OCI-M2 (cell line): ENCODE results near the gene PVR.
"Not testable (repeated sequence)": the region's sequence is repeated elsewhere in the genome, so short reads cannot be mapped to it uniquely, and the experiment has no call there.

Experiments
- DNase-seq: peaks from one replicate; lab custom pipeline; 2025; ENCODE audit not compliant: unreplicated experiment; lab: John Stamatoyannopoulos, UW

Gene PVR, protein sequence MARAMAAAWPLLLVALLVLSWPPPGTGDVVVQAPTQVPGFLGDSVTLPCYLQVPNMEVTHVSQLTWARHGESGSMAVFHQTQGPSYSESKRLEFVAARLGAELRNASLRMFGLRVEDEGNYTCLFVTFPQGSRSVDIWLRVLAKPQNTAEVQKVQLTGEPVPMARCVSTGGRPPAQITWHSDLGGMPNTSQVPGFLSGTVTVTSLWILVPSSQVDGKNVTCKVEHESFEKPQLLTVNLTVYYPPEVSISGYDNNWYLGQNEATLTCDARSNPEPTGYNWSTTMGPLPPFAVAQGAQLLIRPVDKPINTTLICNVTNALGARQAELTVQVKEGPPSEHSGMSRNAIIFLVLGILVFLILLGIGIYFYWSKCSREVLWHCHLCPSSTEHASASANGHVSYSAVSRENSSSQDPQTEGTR

GRCh38 chr19:44643605-44644401 is at the start of gene PVR:
TSS of gene PVR (plus strand) at chr19:44643910. CDS start at chr19:44644097, 187 bp downstream.
- no peak for DNase-seq

DNA sequence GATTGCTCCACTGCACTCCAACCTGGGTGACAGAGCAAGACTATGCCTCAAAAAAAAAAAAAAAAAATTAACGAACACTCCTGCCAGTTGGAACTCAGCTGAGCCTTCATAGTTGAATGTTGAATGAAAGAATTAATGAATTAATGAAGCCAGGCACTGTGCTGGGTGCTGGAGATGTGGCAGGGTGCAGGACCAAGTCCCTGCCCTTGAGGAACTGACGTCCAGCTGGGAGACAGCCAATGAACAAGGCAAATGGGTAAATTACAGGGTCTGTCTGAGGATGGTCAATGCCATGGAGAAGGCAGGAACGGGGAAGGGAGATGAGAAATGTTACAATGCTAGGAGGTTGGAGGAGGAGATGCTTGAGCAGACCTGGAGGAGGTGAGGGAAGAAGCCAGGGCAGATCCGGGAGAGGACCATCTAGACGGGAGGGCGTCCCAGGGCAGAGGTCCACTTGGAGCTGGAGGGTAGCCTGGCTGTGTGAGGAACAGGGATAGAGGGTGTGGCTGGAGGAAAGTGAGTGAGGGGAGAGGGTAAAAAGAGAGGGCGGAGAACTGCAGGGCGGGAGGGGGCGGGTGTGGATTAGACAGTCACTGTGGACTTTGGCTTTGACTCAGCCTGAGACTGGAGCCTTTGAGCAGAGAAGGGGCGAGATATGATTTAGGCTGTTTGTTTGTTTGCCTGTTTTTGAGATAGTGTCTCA is 47.1 kb upstream of the PVR start:
- no peak for DNase-seq

- no peak for DNase-seq
Measured at GRCh38 chr19:44597131-44597491, 46.6 kb upstream of the PVR start.

- no peak for DNase-seq
Measured at GRCh38 chr19:44598355-44598754, 45.4 kb upstream of the PVR start.

DNA sequence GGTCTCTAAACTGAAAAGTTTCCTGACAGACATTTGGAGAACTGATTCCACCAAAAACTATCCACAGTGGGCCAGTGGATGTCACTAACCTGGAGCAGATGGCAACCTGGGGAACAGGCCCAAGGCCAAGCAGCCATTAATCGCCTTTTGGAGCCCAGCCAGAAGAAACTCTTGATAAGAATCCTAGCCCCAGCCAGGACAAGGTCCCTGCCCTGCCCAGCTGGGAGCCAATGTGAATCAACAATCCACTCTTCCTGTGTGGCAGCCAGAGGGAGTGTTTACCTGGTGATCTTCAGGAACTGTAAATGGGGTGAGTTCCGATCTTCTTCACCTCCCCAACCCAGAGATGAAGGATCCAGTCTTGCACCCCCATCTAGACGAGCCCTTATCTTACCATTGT is 44.8 kb upstream of the PVR start:
- no peak for DNase-seq

GRCh38 chr19:44600466-44600865 is 43.2 kb upstream of the PVR start:
- DNase-seq, result no peak

DNA sequence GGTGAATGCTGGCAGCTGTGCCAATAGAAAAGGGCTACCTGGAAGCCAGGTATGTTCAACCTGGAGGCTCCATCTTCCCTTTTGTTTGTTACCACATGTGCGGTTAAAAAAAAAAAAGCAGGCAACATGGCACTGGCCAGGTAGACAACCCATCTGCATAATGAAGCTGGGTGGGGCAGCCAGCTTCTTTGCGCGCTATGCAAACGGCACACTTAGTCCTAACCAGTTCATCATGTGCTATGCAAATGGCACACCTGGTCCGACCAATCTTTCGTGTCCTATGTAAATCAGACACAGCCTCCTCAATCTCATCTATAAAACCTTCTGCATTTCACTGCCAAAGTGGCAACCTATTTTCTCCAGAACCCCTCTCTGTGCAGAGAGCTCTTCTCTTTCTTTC is 41.6 kb upstream of the PVR start:
- no peak for DNase-seq

DNA sequence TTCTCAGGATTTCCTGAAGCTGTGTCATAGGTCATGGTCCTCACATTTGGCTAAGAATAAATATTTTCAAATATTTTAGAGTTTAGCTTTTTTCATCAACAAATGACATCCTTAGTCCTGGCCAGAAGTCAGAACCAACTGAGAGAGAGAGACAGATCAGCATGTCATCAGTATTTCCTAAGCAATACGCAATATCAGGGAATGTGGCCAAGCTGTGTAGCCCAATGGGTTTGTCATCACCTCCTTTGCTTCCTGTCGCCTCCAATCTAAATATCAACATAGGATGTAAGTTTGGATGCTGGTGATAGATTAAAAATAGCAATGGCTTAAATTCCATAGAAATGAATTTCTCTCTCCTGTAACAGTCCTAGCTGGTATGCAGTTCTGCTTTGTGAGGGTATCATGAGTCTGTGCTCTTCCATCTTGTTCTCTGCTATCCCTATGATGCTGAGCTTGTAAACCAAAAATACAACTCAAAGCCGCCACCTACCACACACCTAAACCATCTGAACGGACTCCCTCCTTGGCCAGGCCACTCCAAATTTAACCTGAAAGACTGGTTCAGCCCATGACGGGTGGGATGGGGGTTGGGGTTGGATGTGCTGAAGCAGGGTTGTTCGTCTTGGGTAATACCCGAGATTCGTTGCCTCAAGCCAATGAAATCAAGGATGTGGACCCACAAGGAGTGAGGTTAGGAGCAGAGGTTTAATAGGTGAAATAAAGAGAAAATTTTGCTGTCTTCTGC is 40.3 kb upstream of the PVR start:
- DNase-seq, result no peak

- DNase-seq, result no peak
Measured at GRCh38 chr19:44604241-44604640, 39.5 kb upstream of the PVR start.

DNA sequence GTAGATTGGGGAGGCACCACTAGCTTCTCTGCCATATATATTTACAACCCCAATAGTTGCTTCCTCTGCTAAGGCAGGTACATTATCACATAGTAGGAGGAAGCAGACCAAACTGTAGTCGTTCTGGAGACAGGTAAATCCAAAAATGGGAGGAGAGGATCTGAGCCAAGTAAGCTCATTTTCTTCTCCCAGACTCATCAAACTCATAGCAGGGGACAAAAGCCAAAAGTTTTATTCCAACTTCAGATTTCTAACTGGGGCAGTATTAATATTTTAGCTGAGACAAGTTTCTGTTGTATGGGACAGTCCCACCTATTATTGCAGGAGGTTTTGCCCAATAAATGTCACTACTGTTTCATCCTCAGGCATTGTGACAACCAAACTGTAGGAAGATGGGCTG is 38.2 kb upstream of the PVR start:
- no peak for DNase-seq

DNA sequence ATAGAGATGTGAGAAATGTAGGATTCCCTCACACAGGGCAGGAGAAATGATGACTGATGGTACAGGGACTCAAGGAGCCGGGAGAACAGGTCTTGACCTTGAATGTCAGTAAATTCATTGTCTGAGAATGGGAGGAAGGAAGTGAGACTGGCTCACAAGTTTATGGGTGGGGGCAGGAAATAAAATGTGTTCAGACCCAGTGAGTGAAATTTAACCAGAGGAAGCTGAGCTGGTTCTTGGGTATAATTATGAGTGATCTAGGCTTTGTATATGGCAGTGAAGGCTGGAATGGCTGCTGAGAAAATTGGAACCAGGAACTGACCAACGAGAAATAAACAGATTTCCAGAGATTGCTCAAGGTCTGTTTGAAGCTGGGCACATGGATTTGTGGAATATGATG is 36.7 kb upstream of the PVR start:
- DNase-seq, result no peak

DNA sequence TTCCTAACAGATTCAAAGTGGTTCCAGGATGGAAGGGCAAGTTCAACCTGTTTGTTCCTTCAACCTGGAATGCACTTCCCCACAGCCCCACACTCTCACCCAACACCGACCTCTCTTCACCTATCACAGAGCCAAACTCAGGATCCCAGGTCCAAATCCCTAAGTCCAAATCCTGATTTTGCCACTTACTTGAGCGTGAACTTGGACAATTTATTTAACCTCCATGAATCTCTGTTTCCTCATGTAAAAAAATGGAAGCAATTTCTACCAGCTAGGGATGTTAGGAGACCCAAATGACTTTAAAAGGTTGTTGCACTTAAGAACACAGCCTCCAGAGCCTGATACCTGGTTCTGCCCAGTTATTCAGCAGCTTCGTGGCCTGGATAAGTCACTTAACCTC is 35.8 kb upstream of the PVR start:
- no peak for DNase-seq

- DNase-seq, result no peak
Measured at GRCh38 chr19:44608391-44608821, 35.3 kb upstream of the PVR start.

GRCh38 chr19:44609219-44609618 is 34.5 kb upstream of the PVR start:
- no peak for DNase-seq

GRCh38 chr19:44610497-44610896 is 33.2 kb upstream of the PVR start:
- not testable (repeated sequence) for DNase-seq

GRCh38 chr19:44611812-44612295 is 31.9 kb upstream of the PVR start:
- DNase-seq, result no peak

GRCh38 chr19:44613295-44614178 is 30.2 kb upstream of the PVR start, which contains the start of gene IGSF23:
TSS of gene IGSF23 (plus strand) at chr19:44613563. CDS start at chr19:44613646, 83 bp downstream.
- no peak for DNase-seq

DNA sequence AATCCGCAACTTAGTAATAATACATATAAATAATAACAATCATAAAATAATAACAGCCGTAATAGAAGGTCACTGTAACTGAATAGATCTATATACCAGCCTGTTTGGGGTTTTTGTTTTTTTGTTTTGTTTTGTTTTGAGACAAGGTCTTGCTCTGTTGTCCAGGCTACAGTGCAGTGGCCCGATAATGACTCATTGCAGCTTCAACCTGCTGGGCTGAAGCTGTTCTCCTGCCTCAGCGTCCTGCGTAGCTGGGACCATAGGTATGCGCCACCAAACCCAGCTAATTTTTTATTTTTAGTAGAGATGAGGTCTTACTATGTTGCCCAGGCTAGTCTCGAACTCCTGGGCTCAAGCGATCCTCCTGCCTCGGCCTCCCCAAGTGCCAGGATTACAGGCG is 29.4 kb upstream of the PVR start:
- DNase-seq, result no peak

- no peak for DNase-seq
Measured at GRCh38 chr19:44615863-44616247, 27.9 kb upstream of the PVR start.
